ENCODE results near the gene SH3RF1. TPM values are rescaled to one million over a fixed set of nuclear protein-coding genes. Genes with fewer than 3 reads are reported as not detected.

The SH3RF1 gene
- total RNA-seq, 2 donors from 2014 or later: 42.9 to 57.5 TPM

DNA sequence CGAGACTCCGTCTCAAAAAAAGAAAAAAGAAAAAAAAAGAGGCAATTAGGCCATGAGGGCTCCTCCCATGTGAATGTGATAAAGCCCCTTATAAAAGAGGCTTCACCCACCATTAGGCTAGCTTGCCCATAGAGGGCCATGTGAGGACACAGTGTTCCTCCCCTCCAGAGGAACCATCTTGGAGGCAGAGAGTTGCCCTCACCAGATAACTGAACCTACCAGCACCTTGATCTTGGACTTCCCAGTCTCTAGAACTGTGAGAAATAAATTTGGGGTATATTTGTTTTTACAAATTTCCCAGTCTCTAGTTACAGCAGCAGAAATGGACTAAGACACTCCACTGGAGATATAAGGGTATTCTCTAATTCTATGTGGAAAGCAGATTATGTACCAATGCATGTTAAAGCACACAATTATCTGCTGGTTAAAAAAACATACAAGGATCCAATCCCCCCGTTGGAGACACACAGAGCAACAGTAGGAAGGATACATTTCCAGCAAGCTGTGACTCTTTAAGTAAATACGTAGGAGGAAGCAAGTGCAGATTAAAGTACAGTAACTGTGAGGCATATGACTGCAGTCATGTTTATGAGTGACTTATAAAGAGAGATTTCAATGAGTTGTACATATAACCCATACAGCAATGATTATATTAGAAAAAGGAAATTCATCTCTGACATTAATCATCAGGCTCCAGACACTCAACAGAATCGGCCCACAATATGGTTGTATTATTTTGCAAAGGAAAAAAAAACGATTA lies 21.4 kb downstream of the SH3RF1 start:
- no peaks in the 10 kb centered on the region for H3K36me3 ChIP-seq
- H3K4me1 ChIP-seq (replicated peaks): peaks cover 6% of the 10 kb centered on the region
- TF ChIP-seq POLR2A (IDR thresholded peaks at IDR 0.05): no peak
- TF ChIP-seq POLR2AphosphoS5 (IDR thresholded peaks at IDR 0.05): peak; percentile 25
- TF ChIP-seq, protein P1, sequence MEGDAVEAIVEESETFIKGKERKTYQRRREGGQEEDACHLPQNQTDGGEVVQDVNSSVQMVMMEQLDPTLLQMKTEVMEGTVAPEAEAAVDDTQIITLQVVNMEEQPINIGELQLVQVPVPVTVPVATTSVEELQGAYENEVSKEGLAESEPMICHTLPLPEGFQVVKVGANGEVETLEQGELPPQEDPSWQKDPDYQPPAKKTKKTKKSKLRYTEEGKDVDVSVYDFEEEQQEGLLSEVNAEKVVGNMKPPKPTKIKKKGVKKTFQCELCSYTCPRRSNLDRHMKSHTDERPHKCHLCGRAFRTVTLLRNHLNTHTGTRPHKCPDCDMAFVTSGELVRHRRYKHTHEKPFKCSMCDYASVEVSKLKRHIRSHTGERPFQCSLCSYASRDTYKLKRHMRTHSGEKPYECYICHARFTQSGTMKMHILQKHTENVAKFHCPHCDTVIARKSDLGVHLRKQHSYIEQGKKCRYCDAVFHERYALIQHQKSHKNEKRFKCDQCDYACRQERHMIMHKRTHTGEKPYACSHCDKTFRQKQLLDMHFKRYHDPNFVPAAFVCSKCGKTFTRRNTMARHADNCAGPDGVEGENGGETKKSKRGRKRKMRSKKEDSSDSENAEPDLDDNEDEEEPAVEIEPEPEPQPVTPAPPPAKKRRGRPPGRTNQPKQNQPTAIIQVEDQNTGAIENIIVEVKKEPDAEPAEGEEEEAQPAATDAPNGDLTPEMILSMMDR (IDR thresholded peaks at IDR 0.05): no peak
- H3K27ac ChIP-seq: no peak overlapping the region
- no peaks in the 10 kb centered on the region for H3K27me3 ChIP-seq (replicated peaks; ENCODE audit: insufficient read depth)
- no peak for DNase-seq (ENCODE audit: low spot score)
- H3K9me3 ChIP-seq: no peaks in the 10 kb centered on the region
- intact Hi-C loops (cut with DNase I): no loop called here
- H3K4me3 ChIP-seq: no peak overlapping the region
- WGBS: 56% methylated on average over 6 of the region's 6 CpGs

GRCh38 chr4:169248645-169249044 lies 22.1 kb downstream of the SH3RF1 start:
- Histone ChIP-seq H3K27me3 (replicated peaks; ENCODE audit: insufficient read depth) (no peaks in the 10 kb centered on the region), H3K27ac (no peak overlapping the region), H3K9me3 (no peaks in the 10 kb centered on the region), H3K4me1 (replicated peaks) (peaks cover 6% of the 10 kb centered on the region), H3K36me3 (no peaks in the 10 kb centered on the region), H3K4me3 (no peak overlapping the region)
- intact Hi-C loops (cut with DNase I): no loop called here
- WGBS: 98% methylated on average over 8 of the region's 8 CpGs
- no peak for DNase-seq (ENCODE audit: low spot score)
- TF ChIP-seq, protein P1 (IDR thresholded peaks at IDR 0.05): no peak
- TF ChIP-seq POLR2AphosphoS5 (IDR thresholded peaks at IDR 0.05): no peak
- TF ChIP-seq POLR2A (IDR thresholded peaks at IDR 0.05): no peak

- DNase-seq (ENCODE audit: low spot score): no peak
- H3K36me3 ChIP-seq: no peaks in the 10 kb centered on the region
- H3K27me3 ChIP-seq (replicated peaks; ENCODE audit: insufficient read depth): no peaks in the 10 kb centered on the region
- no peaks in the 10 kb centered on the region for H3K9me3 ChIP-seq
- intact Hi-C loops (cut with DNase I): no loop called here
- peaks cover 4% of the 10 kb centered on the region for H3K4me1 ChIP-seq (replicated peaks)
- TF ChIP-seq, protein P1 (IDR thresholded peaks at IDR 0.05): no peak
- TF ChIP-seq POLR2A (IDR thresholded peaks at IDR 0.05) (no peak), POLR2AphosphoS5 (IDR thresholded peaks at IDR 0.05) (no peak)
- no peak overlapping the region for H3K4me3 ChIP-seq
- H3K27ac ChIP-seq: no peak overlapping the region
- WGBS: 52% methylated on average over 2 of the region's 2 CpGs
Observed at GRCh38 chr4:169246957-169247396, 23.8 kb downstream of the SH3RF1 start.

- H3K27ac ChIP-seq: no peak overlapping the region
- TF ChIP-seq POLR2AphosphoS5 (IDR thresholded peaks at IDR 0.05) (no peak), POLR2A (IDR thresholded peaks at IDR 0.05) (no peak)
- TF ChIP-seq, protein P1 (IDR thresholded peaks at IDR 0.05): no peak
- no peak for DNase-seq (ENCODE audit: low spot score)
- H3K9me3 ChIP-seq: no peaks in the 10 kb centered on the region
- no peaks in the 10 kb centered on the region for H3K36me3 ChIP-seq
- H3K4me1 ChIP-seq (replicated peaks): peaks cover 4% of the 10 kb centered on the region
- no peak overlapping the region for H3K4me3 ChIP-seq
- no peaks in the 10 kb centered on the region for H3K27me3 ChIP-seq (replicated peaks; ENCODE audit: insufficient read depth)
- intact Hi-C loops (cut with DNase I): no loop called here
- 68% methylated on average over 3 of the region's 3 CpGs for WGBS
Observed at GRCh38 chr4:169246279-169246678, 24.5 kb downstream of the SH3RF1 start.

DNA sequence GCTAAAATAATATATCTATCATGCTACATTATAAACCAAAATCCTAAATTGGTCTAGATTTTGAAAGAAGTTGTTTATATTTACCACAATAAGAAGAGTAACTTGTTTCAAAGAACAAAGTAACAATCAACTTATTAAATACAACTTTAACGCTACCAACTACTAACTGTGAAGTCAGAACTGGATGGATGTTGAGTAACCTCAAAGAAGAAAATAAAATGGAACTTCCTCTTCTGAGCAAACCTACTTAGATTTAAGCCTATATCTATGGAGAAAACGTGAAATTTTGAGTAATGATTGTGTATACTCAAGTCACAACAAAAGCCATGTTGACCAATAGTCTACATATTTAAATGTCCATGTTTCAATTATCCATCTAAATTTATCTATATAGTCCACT lies 25.7 kb downstream of the SH3RF1 start:
- Histone ChIP-seq H3K9me3 (no peaks in the 10 kb centered on the region), H3K4me1 (replicated peaks) (peaks cover 4% of the 10 kb centered on the region), H3K27ac (no peak overlapping the region), H3K4me3 (no peak overlapping the region), H3K36me3 (no peaks in the 10 kb centered on the region), H3K27me3 (replicated peaks; ENCODE audit: insufficient read depth) (no peaks in the 10 kb centered on the region)
- intact Hi-C loops (cut with DNase I): no loop called here
- no peak for DNase-seq (ENCODE audit: low spot score)
- WGBS: 90% methylated on average over 2 of the region's 2 CpGs
- TF ChIP-seq POLR2AphosphoS5 (IDR thresholded peaks at IDR 0.05) (no peak), POLR2A (IDR thresholded peaks at IDR 0.05) (no peak)
- TF ChIP-seq, protein P1 (IDR thresholded peaks at IDR 0.05): no peak

Data from prostate gland (tissue), 2 donors.